ENCODE measurements around the gene KRT72.

DNA sequence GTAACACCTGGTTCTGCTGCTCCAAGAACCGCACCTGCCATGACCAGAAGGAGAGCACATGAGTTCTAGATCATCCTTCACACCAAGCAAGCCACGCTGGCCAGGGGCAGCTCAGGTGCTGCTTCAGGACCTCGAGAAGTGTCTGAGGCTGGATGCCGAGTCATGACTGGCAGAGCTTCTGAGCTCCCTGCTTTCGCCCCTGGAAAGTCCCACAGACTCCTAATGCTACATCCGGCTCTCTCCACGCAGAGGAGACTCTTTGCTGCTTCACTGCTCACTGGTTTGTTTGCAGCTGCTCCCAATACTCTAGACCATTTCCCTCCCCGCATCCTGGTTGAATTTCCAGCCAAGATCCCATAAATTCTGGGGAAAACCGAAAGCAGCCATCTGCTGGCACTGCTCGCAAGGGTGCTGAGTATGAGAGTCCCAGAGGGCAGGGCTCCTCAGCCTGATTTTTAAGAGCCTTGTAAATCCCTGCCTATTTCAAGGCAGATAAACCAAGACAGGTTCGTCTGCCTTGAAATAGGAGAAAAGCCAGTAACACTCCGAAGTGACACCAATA lies 49.3 kb upstream of the KRT72 start:
- TF ChIP-seq, protein P1, sequence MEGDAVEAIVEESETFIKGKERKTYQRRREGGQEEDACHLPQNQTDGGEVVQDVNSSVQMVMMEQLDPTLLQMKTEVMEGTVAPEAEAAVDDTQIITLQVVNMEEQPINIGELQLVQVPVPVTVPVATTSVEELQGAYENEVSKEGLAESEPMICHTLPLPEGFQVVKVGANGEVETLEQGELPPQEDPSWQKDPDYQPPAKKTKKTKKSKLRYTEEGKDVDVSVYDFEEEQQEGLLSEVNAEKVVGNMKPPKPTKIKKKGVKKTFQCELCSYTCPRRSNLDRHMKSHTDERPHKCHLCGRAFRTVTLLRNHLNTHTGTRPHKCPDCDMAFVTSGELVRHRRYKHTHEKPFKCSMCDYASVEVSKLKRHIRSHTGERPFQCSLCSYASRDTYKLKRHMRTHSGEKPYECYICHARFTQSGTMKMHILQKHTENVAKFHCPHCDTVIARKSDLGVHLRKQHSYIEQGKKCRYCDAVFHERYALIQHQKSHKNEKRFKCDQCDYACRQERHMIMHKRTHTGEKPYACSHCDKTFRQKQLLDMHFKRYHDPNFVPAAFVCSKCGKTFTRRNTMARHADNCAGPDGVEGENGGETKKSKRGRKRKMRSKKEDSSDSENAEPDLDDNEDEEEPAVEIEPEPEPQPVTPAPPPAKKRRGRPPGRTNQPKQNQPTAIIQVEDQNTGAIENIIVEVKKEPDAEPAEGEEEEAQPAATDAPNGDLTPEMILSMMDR (IDR thresholded peaks at IDR 0.05; ENCODE audit: insufficient read depth, low read length, poor library complexity, severe bottlenecking): no peak
- no peak for TF ChIP-seq EZH2phosphoT487 (conservative IDR thresholded peaks at IDR 0.05; ENCODE audit: low read length)
